Measurements from ENCODE around the gene PBXIP1. TPM values are rescaled to one million over a fixed set of nuclear protein-coding genes. Genes with fewer than 3 reads are reported as not detected.

Gene PBXIP1
- total and polyA plus RNA-seq, 10 of the 15 experiments (the other 5 are each of a cell fraction or from before 2014, with no cell fraction given) = 0.63 to 25.6 (median 15.4) TPM

GRCh38 chr1:155000411-155000725 is 44.5 kb upstream of the PBXIP1 start (continued):
- no peak for TF ChIP-seq RELB (IDR thresholded peaks at IDR 0.05; ENCODE audit: low read depth)

GRCh38 chr1:154999571-155000410 is 43.9 kb upstream of the PBXIP1 start:
- peak overlapping the region; percentile 92 for H3K4me2 ChIP-seq (ENCODE audit: control insufficient read depth, insufficient read depth)
- no peaks in the 10 kb centered on the region for H3K9me3 ChIP-seq (replicated peaks; ENCODE audit: control insufficient read depth, insufficient read depth, low read length)
- peak; percentile 12 for ATAC-seq
- no peaks in the 10 kb centered on the region for H3K36me3 ChIP-seq (ENCODE audit: control insufficient read depth in 2 of 2, insufficient read depth in 2 of 2, low read length in 1 of 2)
- peak overlapping the region; percentile 89 for H3K4me3 ChIP-seq
- H3K27ac ChIP-seq (ENCODE audit: control insufficient read depth, insufficient read depth) = peak overlapping the region; percentile 79
- CTCF ChIA-PET = interaction anchor here (0.6 to 11.0 kb wide), 24 partner anchors 10 to 519 kb away, joined by 3 to 226 read pairs (median 5); partner anchors contain the start of genes CKS1B, FLAD1, KCNN3 and KRTCAP2
- H3K9ac ChIP-seq (ENCODE audit: control insufficient read depth, insufficient read depth, low read length) = peak overlapping the region; percentile 73
- 0% methylated on average over 36 of the region's 50 CpGs for WGBS (ENCODE audit: insufficient coverage, insufficient replicate concordance, low lambda C conversion rate, missing lambda C conversion rate)
- peaks cover 19% of the 10 kb centered on the region for H3K4me1 ChIP-seq (ENCODE audit: control insufficient read depth, insufficient read depth, low read length)
- H2AFZ ChIP-seq (ENCODE audit: control insufficient read depth, low read depth, low read length) = no peak overlapping the region; the same call in 1 of the 2 replicates
- RAD21 ChIA-PET (ENCODE audit: unreplicated experiment) = interaction anchor here (0.6 to 3.0 kb wide), 23 partner anchors 12 to 520 kb away, joined by 3 to 24 read pairs (median 4); partner anchors contain the start of genes FLAD1, PBXIP1, PMVK and SHC1
- no peak for FAIRE-seq
- no peaks in the 10 kb centered on the region for H3K27me3 ChIP-seq (replicated peaks in 1 of 2; ENCODE audit: control insufficient read depth in 2 of 2, insufficient read depth in 2 of 2, low read length in 1 of 2)
- no peak for DNase-seq (ENCODE audit: low read depth, low spot score)
- in situ Hi-C loops (cut with MboI) = no loop called here
- SMC1A ChIA-PET (ENCODE audit: uncharacterized antibody, unreplicated experiment) = interaction anchor here (0.6 to 8.1 kb wide), 14 partner anchors 16 to 330 kb away, joined by 3 to 69 read pairs (median 5); partner anchors contain the start of genes CKS1B, FLAD1, PBXIP1 and PYGO2
- no TSS peak for BruUV-seq (replicated peaks)
- H4K20me1 ChIP-seq (ENCODE audit: control insufficient read depth, insufficient read depth) = no peaks in the 10 kb centered on the region
- POLR2A ChIA-PET = interaction anchor here (0.5 to 3.4 kb wide), 16 partner anchors 8 to 277 kb away, joined by 3 to 36 read pairs (median 4); partner anchors contain the start of genes CKS1B, FLAD1, PBXIP1 and PMVK
- peaks cover 26% of the 10 kb centered on the region for H3K79me2 ChIP-seq (ENCODE audit: control insufficient read depth, insufficient read depth, low read length)
- intact Hi-C loops (cut with micrococcal nuclease; ENCODE audit: unreplicated experiment) = loop anchor here (1.0 to 5.0 kb wide), 5 partner anchors 17 to 330 kb away; partner anchors contain the start of genes CKS1B, FLAD1, PMVK and PYGO2
- TF ChIP-seq EGR1 (IDR thresholded peaks at IDR 0.05; ENCODE audit: borderline replicate concordance in 1 of 2, low read depth in 2 of 2, low read length in 2 of 2) (peak in 1 of 2 experiments; percentile 93; a peak in 2 of 3 replicates), MLLT1 (IDR thresholded peaks at IDR 0.05) (0 out of 2 replicates have a peak, but pooled peaks have one; percentile 44), ETV6 (conservative IDR thresholded peaks at IDR 0.05 in 1 of 2, IDR thresholded peaks at IDR 0.05 in 1 of 2; ENCODE audit: borderline replicate concordance in 1 of 2, low read depth in 1 of 2) (no peak), PKNOX1 (IDR thresholded peaks at IDR 0.05) (0 out of 2 replicates have a peak, but pooled peaks have one; percentile 6), ZZZ3 (IDR thresholded peaks at IDR 0.05; ENCODE audit: control insufficient read depth, insufficient read length, low read depth) (no peak), RCOR1 (conservative IDR thresholded peaks at IDR 0.05; ENCODE audit: low read depth, low read length) (0 out of 2 replicates have a peak, but pooled peaks have one; percentile 10), DPF2 (IDR thresholded peaks at IDR 0.05) (peak; percentile 28), RB1 (IDR thresholded peaks at IDR 0.05; ENCODE audit: borderline replicate concordance) (no peak), GATAD2B (conservative IDR thresholded peaks at IDR 0.05; ENCODE audit: low read depth) (peak; percentile 20; the same call in 1 of the 2 replicates), BACH1 (IDR thresholded peaks at IDR 0.05; ENCODE audit: borderline replicate concordance) (peak; percentile 32; the same call in 1 of the 2 replicates), RAD21 (IDR thresholded peaks at IDR 0.05; ENCODE audit: insufficient read depth, low read depth, low read length) (peak; percentile 16; the same call in 1 of the 2 replicates), RAD51 (IDR thresholded peaks at IDR 0.05) (peak; percentile 30), TCF3 (IDR thresholded peaks at IDR 0.05; ENCODE audit: borderline replicate concordance, insufficient read depth, low read depth, low read length) (0 out of 2 replicates have a peak, but pooled peaks have one; percentile 40), MTA2 (IDR thresholded peaks at IDR 0.05; ENCODE audit: low read depth) (0 out of 2 replicates have a peak, but pooled peaks have one; percentile 14), KAT2A (conservative IDR thresholded peaks at IDR 0.05; ENCODE audit: control insufficient read depth, low read depth, low read length) (no peak)
